Retinal pigment epithelial cell (primary cell): Measurements from ENCODE around the gene TMC3.

Experiments
- DNase-seq: peaks from one replicate; pipeline ENCODE4 v3.0.0-alpha.2; 2010; ENCODE audit warnings: low read depth
- H3K4me3 ChIP-seq: 2 replicates; pipeline ENCODE4 v1.5.1; 2011; ENCODE audit warnings: mild to moderate bottlenecking, low read length, control low read depth, moderate library complexity
- TF ChIP-seq, protein P1 (sequence below): conservative IDR thresholded peaks from 2 replicates; pipeline ENCODE4 v1.5.1; 2011; ENCODE audit warnings: low read depth, low read length, control low read depth, inconsistent platforms

Gene TMC3

DNA sequence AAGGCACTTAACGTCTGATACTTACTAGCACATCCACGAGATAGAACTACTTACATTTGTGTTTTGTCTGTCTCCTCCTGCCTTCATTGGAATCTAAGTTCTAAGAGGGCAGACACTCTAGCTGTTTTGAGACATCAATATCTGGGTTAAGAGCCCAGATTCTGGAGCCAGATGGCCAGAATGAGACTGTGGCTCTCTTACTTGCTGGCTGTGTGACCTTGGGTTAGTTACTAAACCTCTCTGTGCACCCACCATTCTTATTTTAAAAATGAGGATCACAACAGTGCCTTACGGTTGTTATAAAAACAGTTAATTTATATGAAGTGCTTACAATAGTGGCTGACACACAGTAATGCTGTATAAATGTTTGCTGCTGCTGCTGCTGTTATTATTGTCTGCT lies 57.7 kb downstream of the TMC3 start:
- TF ChIP-seq, protein P1, sequence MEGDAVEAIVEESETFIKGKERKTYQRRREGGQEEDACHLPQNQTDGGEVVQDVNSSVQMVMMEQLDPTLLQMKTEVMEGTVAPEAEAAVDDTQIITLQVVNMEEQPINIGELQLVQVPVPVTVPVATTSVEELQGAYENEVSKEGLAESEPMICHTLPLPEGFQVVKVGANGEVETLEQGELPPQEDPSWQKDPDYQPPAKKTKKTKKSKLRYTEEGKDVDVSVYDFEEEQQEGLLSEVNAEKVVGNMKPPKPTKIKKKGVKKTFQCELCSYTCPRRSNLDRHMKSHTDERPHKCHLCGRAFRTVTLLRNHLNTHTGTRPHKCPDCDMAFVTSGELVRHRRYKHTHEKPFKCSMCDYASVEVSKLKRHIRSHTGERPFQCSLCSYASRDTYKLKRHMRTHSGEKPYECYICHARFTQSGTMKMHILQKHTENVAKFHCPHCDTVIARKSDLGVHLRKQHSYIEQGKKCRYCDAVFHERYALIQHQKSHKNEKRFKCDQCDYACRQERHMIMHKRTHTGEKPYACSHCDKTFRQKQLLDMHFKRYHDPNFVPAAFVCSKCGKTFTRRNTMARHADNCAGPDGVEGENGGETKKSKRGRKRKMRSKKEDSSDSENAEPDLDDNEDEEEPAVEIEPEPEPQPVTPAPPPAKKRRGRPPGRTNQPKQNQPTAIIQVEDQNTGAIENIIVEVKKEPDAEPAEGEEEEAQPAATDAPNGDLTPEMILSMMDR = no peak
- no peak for DNase-seq
- no peak overlapping the region for H3K4me3 ChIP-seq

DNA sequence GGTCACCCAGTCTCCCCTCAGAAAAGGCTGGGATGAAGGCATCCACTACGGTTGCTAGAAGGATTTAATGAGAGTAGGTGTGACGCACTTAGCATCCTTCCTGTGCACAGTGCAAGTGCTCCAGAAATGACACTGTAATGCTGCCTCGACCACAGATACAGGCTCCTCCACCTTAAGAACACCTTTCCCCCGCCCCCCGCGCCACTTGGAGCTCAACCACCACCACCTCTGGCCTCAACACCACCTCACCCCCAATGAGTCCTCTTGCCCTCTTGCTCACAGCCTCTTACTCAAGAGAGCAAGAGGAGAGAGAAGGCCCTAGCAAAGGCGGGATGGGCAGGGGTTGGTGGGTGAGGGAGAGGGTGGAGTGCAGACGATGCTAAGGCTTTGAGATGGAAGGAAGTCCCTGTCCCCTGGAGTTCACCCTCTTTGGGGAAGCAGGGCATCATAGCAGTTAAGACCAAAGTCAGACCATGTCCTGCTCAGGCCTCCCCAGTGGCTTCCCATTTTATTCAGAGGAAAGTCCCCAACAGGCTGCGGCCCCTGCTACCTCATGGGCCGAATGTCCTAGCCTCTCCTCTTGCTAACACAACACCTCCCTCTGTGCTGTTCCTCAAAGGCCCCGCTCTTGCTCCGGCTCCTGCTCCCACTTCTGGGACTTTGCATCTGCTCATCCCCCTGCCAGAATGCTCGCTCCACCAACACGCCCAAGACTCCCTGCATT lies 58.4 kb downstream of the TMC3 start:
- no peak for DNase-seq
- no peak overlapping the region for H3K4me3 ChIP-seq
- TF ChIP-seq, protein P1 = no peak

DNA sequence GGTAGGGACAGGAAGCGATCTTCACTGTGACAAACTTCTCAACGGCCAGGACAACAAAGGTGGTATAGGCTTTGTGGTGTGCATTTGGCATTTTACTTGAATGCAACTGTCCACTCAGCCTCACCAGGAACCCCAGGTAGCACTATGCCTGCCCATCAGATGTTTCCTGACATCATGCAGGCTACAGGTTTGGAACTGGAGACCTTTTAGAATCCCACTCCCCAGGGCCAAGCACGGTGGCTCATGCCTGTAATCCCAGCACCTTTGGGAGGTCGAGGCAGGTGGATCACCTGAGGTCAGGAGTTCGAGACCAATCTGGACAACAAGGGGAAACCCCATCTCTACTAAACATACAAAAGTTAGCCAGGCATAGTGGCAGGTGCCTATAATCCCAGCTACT lies 59.6 kb downstream of the TMC3 start:
- no peak for DNase-seq

DNA sequence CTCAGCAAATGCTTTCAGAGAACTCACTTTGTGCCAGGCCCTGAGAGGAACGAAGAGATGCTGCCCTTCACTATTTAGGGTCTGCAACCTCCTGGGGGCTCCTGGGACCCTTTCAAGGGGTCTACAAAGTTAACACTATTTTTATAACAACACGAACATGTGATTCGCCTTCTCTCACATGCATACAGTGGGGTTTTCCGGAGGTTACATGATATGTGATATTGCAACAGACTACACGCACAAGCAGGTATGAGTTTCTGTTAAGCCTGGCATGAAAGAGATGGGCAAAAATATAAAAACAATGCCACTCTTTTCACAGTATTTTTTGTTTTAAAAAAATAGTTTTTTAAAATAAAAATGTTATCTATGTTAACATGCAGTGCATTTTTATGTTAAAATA lies 60.3 kb downstream of the TMC3 start:
- DNase-seq = no peak
- TF ChIP-seq, protein P1 = no peak
- no peak overlapping the region for H3K4me3 ChIP-seq

More for the DNA sequence above, 59.6 kb downstream of the TMC3 start:
- no peak overlapping the region for H3K4me3 ChIP-seq
- TF ChIP-seq, protein P1 = no peak

DNA sequence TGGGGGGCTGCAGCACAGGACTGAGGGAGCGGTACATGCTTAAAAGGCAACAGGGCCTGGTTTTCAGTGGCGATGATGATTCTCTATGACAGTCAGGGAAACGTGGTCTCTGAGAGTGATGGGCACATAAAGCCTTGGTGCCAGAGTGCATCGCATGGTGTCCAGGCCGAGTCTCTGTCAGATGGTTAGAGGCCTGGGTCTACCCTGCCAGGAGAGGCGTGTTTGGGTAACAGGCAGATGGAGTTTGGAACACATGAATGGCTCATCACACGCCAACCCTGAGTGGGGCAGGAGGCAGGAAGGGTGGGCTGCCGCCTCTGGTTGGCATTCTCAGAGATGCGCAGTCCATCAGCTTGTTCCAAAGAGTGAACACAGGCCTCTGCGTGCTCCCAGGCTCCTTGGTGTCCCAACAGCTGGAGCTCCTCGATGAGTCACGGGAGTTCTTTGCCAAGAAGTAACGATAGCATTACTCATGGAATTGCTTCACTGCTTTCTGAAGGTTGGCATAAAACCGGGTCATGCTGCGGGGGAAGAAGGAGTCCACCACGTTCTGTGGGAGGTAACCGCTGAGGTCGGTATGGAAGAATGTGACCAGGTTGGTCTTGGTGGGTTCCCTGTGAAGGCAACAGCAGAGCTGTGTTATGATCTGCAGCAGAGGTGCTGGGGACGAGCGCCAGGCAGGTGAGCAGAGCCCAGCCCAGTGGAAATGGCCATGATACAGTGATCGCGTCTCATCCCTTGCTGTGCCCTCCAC lies 61.0 kb downstream of the TMC3 start:
- peak; percentile 75 for DNase-seq
- TF ChIP-seq, protein P1 = no peak
- H3K4me3 ChIP-seq = no peak overlapping the region

DNA sequence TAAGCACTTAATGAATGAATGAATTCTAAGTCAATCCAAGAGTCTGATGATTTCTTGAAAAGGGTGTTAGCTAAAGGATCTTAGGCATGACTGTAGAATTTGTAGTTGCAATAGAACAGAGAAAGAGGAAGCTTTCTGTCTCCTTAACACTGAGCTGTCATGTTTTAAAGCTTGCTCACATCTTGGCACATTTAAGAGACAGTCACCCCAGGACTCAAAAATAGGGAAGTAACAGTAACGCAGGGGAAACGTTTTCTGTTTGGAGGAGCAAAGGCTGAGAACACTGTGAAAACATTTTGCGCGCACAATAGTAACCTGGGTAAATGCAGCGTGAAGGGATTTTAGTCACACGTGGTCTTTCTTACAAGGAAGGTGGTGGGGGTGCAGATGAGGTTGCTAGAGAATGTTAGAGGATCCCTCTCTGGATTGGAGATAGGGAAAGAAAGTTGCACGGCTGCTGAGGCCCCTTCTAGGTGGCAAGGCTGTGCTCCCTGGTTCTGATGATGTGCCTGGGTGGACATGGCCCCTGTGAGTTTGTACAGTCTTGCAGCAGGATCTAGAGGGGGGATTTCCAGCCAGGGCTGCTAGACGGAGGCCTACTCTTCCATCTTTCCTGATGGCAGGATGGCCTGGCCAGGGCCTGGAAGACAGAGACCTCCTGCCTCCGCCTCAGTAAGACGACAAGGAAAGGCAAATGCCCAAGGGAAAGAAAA lies 62.1 kb downstream of the TMC3 start:
- TF ChIP-seq, protein P1 = no peak
- no peak overlapping the region for H3K4me3 ChIP-seq
- no peak for DNase-seq
